HG03139 (cell line): ENCODE results near the gene ZBTB7C.
"Not testable (repeated sequence)": the region's sequence is repeated elsewhere in the genome, so short reads cannot be mapped to it uniquely, and the experiment has no call there.

Experiments used
- ATAC-seq: cut with Tn5 transposase; IDR thresholded peaks from one replicate; pipeline ENCODE4 v1.9.1; 2021; ENCODE audit not compliant: unreplicated experiment

The ZBTB7C gene

GRCh38 chr18:48303883-48304282 is 105.3 kb downstream of the ZBTB7C start:
- ATAC-seq: no peak

DNA sequence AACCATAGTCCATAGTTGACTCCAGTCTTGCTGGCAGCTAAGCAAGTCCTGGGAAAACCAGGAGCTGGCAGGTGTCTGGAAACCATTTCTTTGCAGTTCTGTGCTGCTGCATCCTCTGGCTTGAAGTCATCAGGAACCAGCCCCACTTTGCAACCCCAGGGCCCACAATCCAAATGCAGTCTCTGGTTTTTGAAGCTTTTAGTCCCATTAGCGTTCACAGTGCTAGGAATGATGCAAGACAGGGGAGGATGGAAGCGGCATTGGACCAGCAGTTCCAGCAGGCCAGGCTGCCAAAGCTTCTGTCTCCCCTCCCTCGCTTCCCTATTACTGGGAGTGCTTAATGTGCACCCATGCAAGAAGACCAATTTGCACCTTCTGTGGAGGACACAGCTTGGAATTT is 106.4 kb downstream of the ZBTB7C start:
- no peak for ATAC-seq

DNA sequence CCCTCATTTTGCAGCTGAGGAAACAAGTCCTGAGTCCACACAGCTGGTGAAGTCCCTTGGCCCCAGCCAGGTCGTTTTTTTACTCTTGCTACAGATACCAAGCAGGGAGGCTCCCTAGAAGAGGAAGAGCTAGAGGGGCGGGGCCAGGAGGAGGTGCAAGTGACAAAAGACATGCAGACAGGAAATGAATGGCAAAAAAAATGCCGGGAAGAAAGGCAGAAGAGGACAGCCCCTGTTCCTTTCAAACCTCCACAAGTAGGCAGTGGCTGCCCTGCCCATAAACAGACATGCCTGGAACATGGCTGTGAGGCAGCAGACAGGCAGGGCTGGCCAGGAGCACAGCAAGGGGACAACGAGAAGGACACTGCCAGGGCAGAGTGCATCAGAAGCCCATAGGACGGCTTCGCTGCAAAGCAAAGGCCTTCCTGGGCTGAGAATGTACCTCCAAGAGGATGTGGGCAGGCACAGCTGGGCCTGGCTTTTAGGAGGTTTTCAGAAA is 108.7 kb downstream of the ZBTB7C start:
- ATAC-seq: no peak

GRCh38 chr18:48297139-48297538 is 112.0 kb downstream of the ZBTB7C start:
- ATAC-seq: no peak

- no peak for ATAC-seq
Measured at GRCh38 chr18:48296581-48296980, 112.6 kb downstream of the ZBTB7C start.

- ATAC-seq: no peak
Measured at GRCh38 chr18:48295586-48296311, 113.4 kb downstream of the ZBTB7C start.

DNA sequence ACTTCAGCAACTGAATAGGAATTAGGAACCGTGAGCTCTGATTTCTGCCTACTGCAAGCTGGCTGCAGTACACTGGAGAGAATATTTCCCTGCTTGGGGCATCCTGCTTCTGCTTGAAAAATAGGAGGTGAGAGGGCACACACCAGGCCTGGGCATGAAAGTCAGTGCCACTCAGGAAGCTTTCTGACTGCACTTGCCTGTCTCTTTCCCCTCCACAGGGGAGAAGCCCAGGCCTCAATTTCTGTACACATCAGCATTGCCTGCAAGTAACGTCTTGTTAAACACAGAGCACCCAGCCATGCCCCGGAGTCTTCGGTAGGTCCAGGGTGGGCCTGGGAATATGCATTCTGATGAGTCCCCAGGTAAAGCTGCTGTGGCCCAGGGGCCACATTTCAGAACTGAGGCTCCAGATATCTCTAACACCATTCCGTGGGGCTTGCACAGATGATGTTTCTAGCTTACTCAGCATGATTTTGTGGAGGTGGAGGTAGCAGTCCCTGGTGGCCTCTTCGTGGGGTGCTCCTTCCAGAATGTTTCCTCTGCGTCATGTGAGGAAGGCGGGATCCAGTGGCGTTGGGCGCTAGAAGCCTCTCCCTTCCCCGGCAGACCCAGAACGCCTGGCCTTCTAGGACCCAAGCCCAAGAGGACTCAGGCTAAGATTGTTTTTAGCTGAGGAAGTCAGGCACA is 114.1 kb downstream of the ZBTB7C start:
- no peak for ATAC-seq

DNA sequence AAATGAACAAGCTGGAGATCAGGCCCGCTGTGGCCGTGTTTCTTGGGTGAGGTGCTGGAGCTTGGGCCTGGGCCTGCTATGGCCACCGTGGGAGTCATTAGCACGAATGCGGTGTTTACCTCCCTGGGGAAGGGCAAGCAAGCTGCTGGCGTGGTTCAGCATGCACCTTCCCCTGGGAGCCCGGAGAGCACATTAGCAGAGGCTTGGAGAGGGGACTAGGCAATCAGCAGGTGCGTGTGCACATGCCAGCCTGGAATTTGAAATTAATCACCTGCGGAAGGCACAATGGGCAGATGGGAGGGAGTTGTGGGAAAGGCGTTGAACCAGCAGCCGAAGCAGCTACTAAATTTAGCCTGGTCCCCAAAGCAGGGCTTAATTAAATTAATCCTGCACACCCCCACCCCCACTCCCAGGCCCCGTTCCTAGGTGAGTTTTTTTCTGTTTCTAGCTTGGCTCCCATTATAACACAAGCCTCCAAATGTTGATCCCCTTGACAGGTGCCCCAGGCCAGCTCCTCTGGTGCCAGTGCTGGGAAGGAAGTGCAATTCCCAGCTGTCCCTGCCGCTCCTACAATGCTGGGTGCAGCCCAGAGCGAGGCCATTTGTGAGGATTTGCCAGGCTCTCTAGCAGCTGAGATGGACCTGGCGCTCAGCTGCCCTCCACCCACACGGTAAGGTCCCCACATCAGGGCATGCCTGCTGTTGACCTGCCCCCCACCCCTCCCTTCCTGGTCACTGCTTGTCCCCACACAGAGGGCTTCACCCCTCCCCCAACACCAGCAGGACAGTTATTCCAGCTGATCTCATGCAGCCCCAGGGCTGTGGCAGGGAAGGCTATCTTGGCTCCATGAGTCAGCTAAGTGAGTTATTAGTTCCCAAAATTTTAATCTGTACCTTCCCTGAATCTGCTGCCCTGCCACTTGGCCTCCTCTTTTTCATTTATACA is 115.0 kb downstream of the ZBTB7C start:
- no peak for ATAC-seq

GRCh38 chr18:48292782-48293424 is 116.3 kb downstream of the ZBTB7C start:
- ATAC-seq: no peak

- ATAC-seq: no peak
Measured at GRCh38 chr18:48292229-48292628, 117.0 kb downstream of the ZBTB7C start.

DNA sequence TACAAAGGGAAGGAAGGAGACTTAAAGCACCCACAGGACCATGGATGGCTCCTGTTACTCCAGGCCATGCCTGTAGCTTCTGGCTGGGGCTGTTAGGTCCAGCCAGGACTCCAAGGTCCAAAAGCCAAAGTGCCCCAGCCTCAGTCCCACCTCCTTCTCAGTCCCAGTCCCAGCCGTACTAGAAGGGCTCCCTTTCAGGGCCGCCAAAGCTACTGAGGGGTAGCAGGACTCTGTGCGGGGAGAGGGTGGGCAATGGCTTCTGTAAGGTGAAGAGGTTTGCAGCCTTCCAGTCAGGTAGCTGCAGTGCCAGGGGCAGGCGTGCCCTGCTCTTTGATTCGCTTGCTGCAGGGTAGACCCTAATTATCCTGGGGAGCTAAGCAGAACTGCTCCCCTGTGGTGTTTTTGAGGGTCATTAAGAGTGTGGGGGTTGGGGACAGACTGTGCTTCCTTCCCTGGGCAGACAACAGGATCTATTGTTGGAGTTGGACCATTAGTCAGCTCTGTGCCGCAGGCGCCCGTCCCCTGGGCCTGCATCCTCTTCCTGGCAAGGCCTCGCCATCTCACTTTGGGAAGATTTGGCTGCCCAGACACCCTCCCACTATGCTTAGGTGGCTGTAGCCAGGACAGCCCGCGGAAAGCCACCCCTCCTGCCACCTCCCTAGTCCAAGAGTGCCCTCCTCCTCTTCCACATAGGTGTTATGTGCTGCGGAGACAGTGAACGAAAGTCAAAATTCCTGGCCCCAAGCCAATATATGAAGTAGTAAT is 118.8 kb downstream of the ZBTB7C start:
- no peak for ATAC-seq

GRCh38 chr18:48284743-48285142 is 124.4 kb downstream of the ZBTB7C start:
- ATAC-seq: no peak

DNA sequence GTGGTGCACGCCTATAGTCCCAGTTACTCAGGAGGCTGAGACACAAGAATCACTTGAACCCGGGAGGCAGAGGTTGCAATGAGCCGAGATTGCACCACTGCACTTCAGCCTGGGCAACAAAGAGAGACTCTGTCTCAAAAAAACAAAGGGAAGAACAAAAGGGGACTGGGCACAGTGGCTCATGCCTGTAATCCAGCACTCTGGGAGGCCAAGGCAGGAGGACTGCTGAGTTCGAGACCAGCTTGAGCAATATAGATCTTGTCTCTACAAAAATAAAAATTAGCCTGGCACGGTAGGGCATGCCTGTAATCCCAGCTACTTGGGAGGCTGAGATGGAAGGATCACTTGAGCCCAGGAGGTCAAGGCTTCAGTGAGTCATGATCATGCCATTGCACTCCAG is 125.2 kb downstream of the ZBTB7C start:
- not testable (repeated sequence) for ATAC-seq

DNA sequence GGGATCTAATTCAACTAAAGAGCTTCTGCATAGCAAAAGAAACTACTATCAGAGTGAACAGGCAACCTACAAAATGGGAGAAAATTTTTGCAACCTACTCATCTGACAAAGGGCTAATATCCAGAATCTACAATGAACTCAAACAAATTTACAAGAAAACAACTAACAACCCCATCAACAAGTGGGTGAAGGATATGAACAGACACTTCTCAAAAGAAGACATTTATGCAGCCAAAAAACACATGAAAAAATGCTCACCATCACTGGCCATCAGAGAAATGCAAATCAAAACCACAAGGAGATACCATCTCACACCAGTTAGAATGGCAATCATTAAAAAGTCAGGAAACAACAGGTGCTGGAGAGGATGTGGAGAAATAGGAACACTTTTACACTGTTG is 127.7 kb downstream of the ZBTB7C start:
- ATAC-seq: not testable (repeated sequence)

GRCh38 chr18:48279312-48279711 is 129.9 kb downstream of the ZBTB7C start:
- no peak for ATAC-seq

DNA sequence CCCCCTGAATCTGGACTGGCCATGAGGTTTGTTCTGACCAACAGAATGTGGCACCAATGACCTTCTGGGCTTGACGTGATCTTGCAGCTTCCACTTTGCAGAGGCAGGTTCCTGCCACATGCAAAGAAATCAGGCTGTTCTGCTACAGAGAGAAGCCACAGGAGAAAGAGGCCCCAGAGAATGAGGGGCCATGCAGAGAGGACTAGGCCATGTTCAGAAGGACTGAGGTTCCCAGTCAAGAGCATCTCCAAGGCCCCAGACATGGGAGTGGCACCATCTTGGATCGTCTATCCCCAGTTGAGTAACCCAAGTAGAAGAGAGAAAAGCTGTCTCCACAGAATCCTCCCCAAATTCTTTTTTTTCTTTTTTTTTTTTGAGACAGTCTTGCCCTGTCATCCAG is 131.1 kb downstream of the ZBTB7C start:
- no peak for ATAC-seq

DNA sequence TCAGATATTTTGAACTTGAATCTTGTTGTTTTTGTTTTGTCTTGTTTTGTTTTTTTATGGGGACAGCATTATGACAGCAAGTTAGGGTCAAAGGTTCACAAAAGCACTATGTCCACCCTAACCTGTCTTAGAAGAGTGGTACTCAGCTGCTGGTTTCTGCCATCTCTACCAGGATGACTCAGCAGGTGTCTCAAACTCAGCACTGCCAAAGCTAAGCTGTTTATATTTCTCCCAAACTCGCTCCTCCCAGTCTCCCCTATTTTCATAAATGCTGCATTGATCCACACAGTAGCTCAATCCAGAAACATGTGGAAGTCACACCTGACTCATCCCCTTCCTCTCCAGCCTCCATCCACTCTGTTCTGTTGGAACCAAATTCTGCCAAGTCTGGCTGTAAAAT is 134.9 kb downstream of the ZBTB7C start:
- no peak for ATAC-seq

GRCh38 chr18:48270929-48271328 is 138.3 kb downstream of the ZBTB7C start:
- ATAC-seq: no peak

GRCh38 chr18:48265328-48265727 is 143.9 kb downstream of the ZBTB7C start:
- no peak for ATAC-seq
